GM18517 (cell line): ENCODE measurements around the gene RTN4.
"Not testable (repeated sequence)": the region's sequence is repeated elsewhere in the genome, so short reads cannot be mapped to it uniquely, and the experiment has no call there.

Experiments
- ATAC-seq: cut with Tn5 transposase; IDR thresholded peaks from one replicate; pipeline ENCODE4 v1.9.1; 2021; ENCODE audit warnings: mild to moderate bottlenecking, moderate library complexity; ENCODE audit not compliant: unreplicated experiment

The RTN4 gene

GRCh38 chr2:55011831-55012671 lies 38.2 kb downstream of the RTN4 start:
- no peak for ATAC-seq

- no peak for ATAC-seq
These were observed 39.3 kb downstream of the RTN4 start for GRCh38 chr2:55010915-55011314.

GRCh38 chr2:55010149-55010591 lies 40.1 kb downstream of the RTN4 start:
- peak; percentile 92 for ATAC-seq

- peak; percentile 12 for ATAC-seq
These were observed 40.8 kb downstream of the RTN4 start for GRCh38 chr2:55009277-55010060.

- no peak for ATAC-seq
These were observed 43.9 kb downstream of the RTN4 start for GRCh38 chr2:55006306-55006705.

GRCh38 chr2:55003706-55004639 lies 46.3 kb downstream of the RTN4 start:
- no peak for ATAC-seq

- ATAC-seq = no peak
These were observed 48.5 kb downstream of the RTN4 start for GRCh38 chr2:55001716-55002115.

GRCh38 chr2:55000341-55000740 lies 49.9 kb downstream of the RTN4 start:
- no peak for ATAC-seq

- no peak for ATAC-seq
These were observed 51.1 kb downstream of the RTN4 start for GRCh38 chr2:54999182-54999581.

- no peak for ATAC-seq
These were observed 52.4 kb downstream of the RTN4 start for GRCh38 chr2:54997826-54998225.

- ATAC-seq = no peak
These were observed 54.7 kb downstream of the RTN4 start for GRCh38 chr2:54995553-54995952.

- not testable (repeated sequence) for ATAC-seq
These were observed 59.6 kb downstream of the RTN4 start for GRCh38 chr2:54990694-54991093.

GRCh38 chr2:54988612-54989011 lies 61.6 kb downstream of the RTN4 start:
- no peak for ATAC-seq

- no peak for ATAC-seq
These were observed 64.0 kb downstream of the RTN4 start for GRCh38 chr2:54986264-54986663.

- ATAC-seq = no peak
These were observed 65.8 kb downstream of the RTN4 start for GRCh38 chr2:54984476-54984875.

- no peak for ATAC-seq
These were observed 66.7 kb downstream of the RTN4 start for GRCh38 chr2:54983345-54984220.

GRCh38 chr2:54981385-54981784 lies 68.9 kb downstream of the RTN4 start:
- no peak for ATAC-seq

- ATAC-seq = no peak
These were observed 70.8 kb downstream of the RTN4 start for GRCh38 chr2:54979321-54980044.

- ATAC-seq = peak; percentile 81
These were observed 73.1 kb downstream of the RTN4 start for GRCh38 chr2:54977149-54977548.
